Suprapubic skin (tissue), 3 donors: ENCODE results near the gene GGCT.

Source experiments
- EP300 ChIP-seq: sonication (generic); formaldehyde crosslinking; IDR thresholded peaks from one replicate; pipeline ENCODE4 v1.6.1; 2017; ENCODE audit warnings: antibody characterized with exemption
- POLR2A ChIP-seq, 2 donors: fragments of 450-650 bp; IDR thresholded peaks; one replicate each; pipeline ENCODE4 v1.6.1; 2017; ENCODE audit warnings: antibody characterized with exemption in 2 of 2, mild to moderate bottlenecking in 2 of 2, moderate library complexity in 2 of 2
- TF ChIP-seq, protein P1 (sequence below), 2 donors: fragments of 200-600 bp in 1 of 2; fragments of 450-650 bp in 1 of 2; sonication (generic) in 1 of 2; IDR thresholded peaks; one replicate each; pipeline ENCODE4 v1.5.1; 2016 to 2019; ENCODE audit warnings: antibody characterized with exemption in 2 of 2, mild to moderate bottlenecking in 1 of 2, moderate library complexity in 1 of 2

DNA sequence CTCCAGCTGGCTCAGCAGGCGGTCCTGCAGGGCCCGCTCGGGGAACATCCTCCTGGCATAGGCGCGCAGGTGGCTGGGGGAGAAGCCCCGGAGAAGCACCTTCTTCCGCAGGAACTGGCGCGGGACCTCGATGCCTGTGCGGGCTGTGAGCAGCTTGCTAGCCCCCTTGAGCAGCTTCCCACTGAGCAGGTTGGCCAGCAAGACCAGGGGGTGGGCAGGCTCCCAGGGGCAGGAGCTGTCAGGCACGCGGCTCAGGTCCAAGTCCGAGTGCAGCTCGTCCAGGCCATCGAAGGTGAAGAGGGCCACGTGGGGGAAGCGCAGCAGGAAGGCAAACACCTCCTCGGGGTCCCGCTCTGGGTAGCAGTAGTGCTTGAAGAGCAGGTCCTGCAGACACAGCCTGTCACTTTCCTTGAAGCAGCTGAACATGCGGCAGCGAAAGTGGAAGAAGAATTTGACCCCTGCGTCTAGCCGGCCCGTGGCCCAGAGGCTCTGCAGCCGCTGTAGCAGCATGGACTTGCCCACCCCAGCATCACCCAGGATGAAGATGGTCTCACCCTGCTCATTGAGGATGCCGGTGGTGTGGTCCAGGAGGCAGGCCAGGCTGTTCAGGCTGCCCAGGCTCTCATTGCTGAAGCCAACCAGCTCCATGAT is 52.2 kb downstream of the GGCT start:
- TF ChIP-seq POLR2A (IDR thresholded peaks at IDR 0.05) (no peak), EP300 (no peak)
- TF ChIP-seq, protein P1, sequence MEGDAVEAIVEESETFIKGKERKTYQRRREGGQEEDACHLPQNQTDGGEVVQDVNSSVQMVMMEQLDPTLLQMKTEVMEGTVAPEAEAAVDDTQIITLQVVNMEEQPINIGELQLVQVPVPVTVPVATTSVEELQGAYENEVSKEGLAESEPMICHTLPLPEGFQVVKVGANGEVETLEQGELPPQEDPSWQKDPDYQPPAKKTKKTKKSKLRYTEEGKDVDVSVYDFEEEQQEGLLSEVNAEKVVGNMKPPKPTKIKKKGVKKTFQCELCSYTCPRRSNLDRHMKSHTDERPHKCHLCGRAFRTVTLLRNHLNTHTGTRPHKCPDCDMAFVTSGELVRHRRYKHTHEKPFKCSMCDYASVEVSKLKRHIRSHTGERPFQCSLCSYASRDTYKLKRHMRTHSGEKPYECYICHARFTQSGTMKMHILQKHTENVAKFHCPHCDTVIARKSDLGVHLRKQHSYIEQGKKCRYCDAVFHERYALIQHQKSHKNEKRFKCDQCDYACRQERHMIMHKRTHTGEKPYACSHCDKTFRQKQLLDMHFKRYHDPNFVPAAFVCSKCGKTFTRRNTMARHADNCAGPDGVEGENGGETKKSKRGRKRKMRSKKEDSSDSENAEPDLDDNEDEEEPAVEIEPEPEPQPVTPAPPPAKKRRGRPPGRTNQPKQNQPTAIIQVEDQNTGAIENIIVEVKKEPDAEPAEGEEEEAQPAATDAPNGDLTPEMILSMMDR (IDR thresholded peaks at IDR 0.05), result no peak
